Keratinocyte (primary cell): ENCODE results near the gene CABLES2. TPM values are rescaled to one million over a fixed set of nuclear protein-coding genes. Genes with fewer than 3 reads are reported as not detected.

Source experiments
- DNase-seq: peaks from one replicate; pipeline ENCODE4 v3.0.0-alpha.2; 2011; ENCODE audit warnings: low read depth, missing footprints, low spot score
- FAIRE-seq: peaks from 2 replicates; lab custom pipeline; 2011; peaks lifted over from hg19 to GRCh38; lab: Jason Lieb, UNC
- H2AFZ ChIP-seq: 2 replicates; pipeline ENCODE4 v1.6.0; 2012; ENCODE audit warnings: low read length, control low read depth, inconsistent platforms; ENCODE audit not compliant: control insufficient read depth
- H3K27ac ChIP-seq: 2 replicates; pipeline ENCODE4 v1.5.1; 2011; ENCODE audit warnings: low read length; ENCODE audit not compliant: control insufficient read depth, insufficient read depth
- H3K27me3 ChIP-seq: 3 replicates; pipeline ENCODE4 v1.6.0; 2011; ENCODE audit warnings: low read length; ENCODE audit not compliant: control insufficient read depth, insufficient read depth; ENCODE audit errors: extremely low read depth
- H3K36me3 ChIP-seq, 2 experiments: 2 replicates in 1 of 2; 3 replicates in 1 of 2; pipeline ENCODE4 v1.5.1; 2011; ENCODE audit warnings: low read length in 2 of 2, mild to moderate bottlenecking in 1 of 2; ENCODE audit not compliant: control insufficient read depth in 2 of 2, insufficient read depth in 2 of 2; ENCODE audit errors: extremely low read depth in 1 of 2
- H3K4me1 ChIP-seq: 3 replicates; pipeline ENCODE4 v1.5.1; 2011; ENCODE audit warnings: low read length; ENCODE audit not compliant: control insufficient read depth, insufficient read depth; ENCODE audit errors: extremely low read depth
- H3K4me2 ChIP-seq: 3 replicates; pipeline ENCODE4 v1.6.0; 2011; ENCODE audit warnings: low read depth, low read length; ENCODE audit not compliant: control insufficient read depth, insufficient read depth; ENCODE audit errors: extremely low read depth
- H3K4me3 ChIP-seq, 3 experiments: fragments of 200-600 bp in 1 of 3; sonication (generic) in 1 of 3; 2 replicates in 2 of 3; 3 replicates in 1 of 3; pipeline ENCODE4 v1.5.1; 2011 to 2016; ENCODE audit warnings: low read length in 3 of 3, mild to moderate bottlenecking in 3 of 3, control low read depth in 2 of 3, inconsistent platforms in 1 of 3, low read depth in 1 of 3, mixed read lengths in 1 of 3, mixed run types in 1 of 3, moderate library complexity in 1 of 3; ENCODE audit not compliant: control insufficient read depth in 2 of 3, insufficient read depth in 2 of 3; ENCODE audit errors: extremely low read depth in 1 of 3
- H3K79me2 ChIP-seq: 2 replicates; pipeline ENCODE4 v1.6.0; 2012; ENCODE audit warnings: low read length; ENCODE audit not compliant: control insufficient read depth, insufficient read depth
- H3K9ac ChIP-seq: 3 replicates; pipeline ENCODE4 v1.6.0; 2011; ENCODE audit warnings: low read length; ENCODE audit not compliant: control insufficient read depth, insufficient read depth; ENCODE audit errors: extremely low read depth
- H3K9me1 ChIP-seq: 3 replicates; pipeline ENCODE4 v1.6.0; 2011; ENCODE audit warnings: low read length; ENCODE audit not compliant: control insufficient read depth, insufficient read depth; ENCODE audit errors: extremely low read depth
- H3K9me3 ChIP-seq: 2 replicates; pipeline ENCODE4 v1.5.1; 2012; ENCODE audit warnings: low read depth, low read length; ENCODE audit not compliant: control insufficient read depth
- H4K20me1 ChIP-seq: 3 replicates; pipeline ENCODE4 v1.6.0; 2011; ENCODE audit warnings: low read length; ENCODE audit not compliant: control insufficient read depth, insufficient read depth; ENCODE audit errors: extremely low read depth
- EZH2 ChIP-seq: IDR thresholded peaks from one replicate; pipeline ENCODE4 v1.6.1; 2012; ENCODE audit warnings: inconsistent platforms, mild to moderate bottlenecking, low read length, moderate library complexity
- dilution Hi-C: fragments of 300-500 bp; cut with MboI; formaldehyde crosslinking; loops from one replicate; pipeline ENCODE4 v1.7.0; 2020; ENCODE audit warnings: low sequenced_read_pairs; ENCODE audit not compliant: extremely low pct_ligation_motif_present
- polyA plus RNA-seq, 5 experiments: library from polyadenylated mRNA; depleted of rRNA in 3 of 5; stranded (reverse) in 3 of 5; stranded (forward) in 1 of 5; unstranded in 1 of 5; fragments of >200 nt; gene quantifications; 1 replicate in 1 of 5; 2 replicates in 3 of 5; 3 replicates in 1 of 5; pipeline versions ENCODE4 v1.2.1 to v1.2.3, GENCODE V29; 2011 to 2012; ENCODE audit warnings: missing spikeins in 2 of 5, low read depth in 1 of 5, low replicate concordance in 1 of 5
- TF ChIP-seq, protein P1 (sequence below), 3 experiments: IDR thresholded peaks in 1 of 3; conservative IDR thresholded peaks in 1 of 3; optimal IDR thresholded peaks in 1 of 3; 2 replicates in 2 of 3; 3 replicates in 1 of 3; pipeline versions ENCODE3 to v1.5.1; 2011; ENCODE audit warnings: low read length in 3 of 3, mild to moderate bottlenecking in 3 of 3, moderate library complexity in 2 of 3, control low read depth in 1 of 3, inconsistent platforms in 1 of 3; ENCODE audit not compliant: insufficient read depth in 2 of 3; ENCODE audit errors: extremely low read depth in 1 of 3

The CABLES2 gene
- polyA plus RNA-seq, 1 donor (not counting 4 experiments of a cell fraction or from before 2014, with no cell fraction given): 2.2 TPM

DNA sequence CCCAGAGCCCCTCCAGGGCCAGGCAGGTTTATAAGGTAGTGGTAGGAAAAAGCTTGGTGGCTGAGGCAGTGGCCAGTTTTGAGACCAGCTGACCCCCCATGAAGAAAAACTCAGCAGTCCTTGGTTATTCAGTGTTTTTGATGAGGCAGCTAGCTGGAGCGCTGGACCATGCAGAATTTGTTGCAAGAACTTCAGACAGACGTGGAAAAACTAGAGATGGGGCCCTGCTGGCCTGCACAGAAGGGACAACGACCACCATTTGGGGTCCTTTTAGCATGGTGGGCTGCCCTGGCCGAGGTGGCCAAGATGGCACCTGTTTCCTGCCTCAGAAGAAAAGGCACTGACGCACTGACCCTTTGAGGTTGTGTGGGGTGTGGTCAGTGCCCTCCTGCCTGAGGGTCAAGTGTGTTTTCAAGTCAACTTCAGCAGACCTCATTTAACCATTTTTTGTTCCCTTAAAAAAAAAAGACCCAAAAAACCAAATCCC is 17.4 kb downstream of the CABLES2 start:
- Histone ChIP-seq H3K27me3 (no peaks in the 10 kb centered on the region), H3K79me2 (peaks cover 49% of the 10 kb centered on the region), H3K36me3 (peaks cover 23 to 25% of the 10 kb centered on the region in 2 experiments), H3K9me3 (no peaks in the 10 kb centered on the region), H3K4me1 (peaks cover 18% of the 10 kb centered on the region), H4K20me1 (peaks cover 10% of the 10 kb centered on the region), H3K4me3 (no peak overlapping the region), H2AFZ (no peak overlapping the region), H3K4me2 (no peak overlapping the region), H3K9ac (no peak overlapping the region), H3K27ac (no peak overlapping the region), H3K9me1 (no peaks in the 10 kb centered on the region)
- no peak for TF ChIP-seq EZH2
- TF ChIP-seq, protein P1, sequence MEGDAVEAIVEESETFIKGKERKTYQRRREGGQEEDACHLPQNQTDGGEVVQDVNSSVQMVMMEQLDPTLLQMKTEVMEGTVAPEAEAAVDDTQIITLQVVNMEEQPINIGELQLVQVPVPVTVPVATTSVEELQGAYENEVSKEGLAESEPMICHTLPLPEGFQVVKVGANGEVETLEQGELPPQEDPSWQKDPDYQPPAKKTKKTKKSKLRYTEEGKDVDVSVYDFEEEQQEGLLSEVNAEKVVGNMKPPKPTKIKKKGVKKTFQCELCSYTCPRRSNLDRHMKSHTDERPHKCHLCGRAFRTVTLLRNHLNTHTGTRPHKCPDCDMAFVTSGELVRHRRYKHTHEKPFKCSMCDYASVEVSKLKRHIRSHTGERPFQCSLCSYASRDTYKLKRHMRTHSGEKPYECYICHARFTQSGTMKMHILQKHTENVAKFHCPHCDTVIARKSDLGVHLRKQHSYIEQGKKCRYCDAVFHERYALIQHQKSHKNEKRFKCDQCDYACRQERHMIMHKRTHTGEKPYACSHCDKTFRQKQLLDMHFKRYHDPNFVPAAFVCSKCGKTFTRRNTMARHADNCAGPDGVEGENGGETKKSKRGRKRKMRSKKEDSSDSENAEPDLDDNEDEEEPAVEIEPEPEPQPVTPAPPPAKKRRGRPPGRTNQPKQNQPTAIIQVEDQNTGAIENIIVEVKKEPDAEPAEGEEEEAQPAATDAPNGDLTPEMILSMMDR (optimal IDR thresholded peaks at IDR 0.05 in 1 of 3, IDR thresholded peaks at IDR 0.05 in 1 of 3, conservative IDR thresholded peaks at IDR 0.05 in 1 of 3; ENCODE audit: extremely low read depth in 1 of 3, insufficient read depth in 2 of 3, low read length in 3 of 3): no peak
- DNase-seq (no peak), FAIRE-seq (no peak)
- dilution Hi-C loops: no loop called here

DNA sequence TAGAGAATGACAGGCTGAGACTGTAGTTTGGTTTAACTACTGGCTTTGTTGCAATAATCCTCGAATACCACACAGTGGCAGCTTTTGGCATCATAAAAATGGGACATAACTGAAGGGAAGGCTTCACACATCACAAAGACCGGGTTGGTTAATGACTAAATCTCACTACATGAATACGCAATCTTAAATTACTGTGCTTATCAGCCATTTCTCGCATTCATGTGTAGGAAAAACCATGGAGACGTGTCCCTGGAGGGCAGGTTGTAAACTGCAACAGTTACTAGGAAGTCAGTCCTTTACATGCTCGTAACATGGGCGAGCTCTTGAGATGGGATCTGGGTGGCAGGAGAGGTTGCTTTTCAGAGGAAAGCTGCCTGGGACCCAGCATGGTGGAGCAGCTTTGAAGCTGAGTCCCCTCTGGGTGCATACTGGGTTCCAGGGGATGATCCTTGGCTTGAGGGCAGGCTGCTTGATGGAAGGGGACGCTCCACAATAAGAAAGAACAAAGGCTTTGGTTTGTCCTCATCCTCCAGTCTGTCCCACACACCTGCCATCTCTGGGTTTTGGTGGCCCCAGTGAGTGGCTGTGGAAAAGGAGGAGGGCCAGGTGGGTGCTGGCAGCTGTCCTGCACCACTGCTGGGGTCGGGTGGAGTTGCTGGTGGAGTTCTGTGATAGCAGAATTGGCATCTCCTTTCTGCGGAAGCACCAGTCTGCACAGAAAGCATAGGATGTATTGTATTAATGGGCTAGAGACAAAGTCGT is 18.1 kb downstream of the CABLES2 start:
- Histone ChIP-seq H3K27me3 (no peaks in the 10 kb centered on the region), H3K4me3 (no peak overlapping the region), H3K4me1 (peaks cover 18% of the 10 kb centered on the region), H3K4me2 (no peak overlapping the region), H3K9me3 (no peaks in the 10 kb centered on the region), H2AFZ (no peak overlapping the region), H3K79me2 (peaks cover 55% of the 10 kb centered on the region), H3K9me1 (no peaks in the 10 kb centered on the region), H3K27ac (no peak overlapping the region), H3K9ac (no peak overlapping the region), H3K36me3 (peaks cover 22 to 25% of the 10 kb centered on the region in 2 experiments), H4K20me1 (peaks cover 10% of the 10 kb centered on the region)
- DNase-seq: no peak
- dilution Hi-C loops: no loop called here
- FAIRE-seq: no peak
- TF ChIP-seq, protein P1 (optimal IDR thresholded peaks at IDR 0.05 in 1 of 3, IDR thresholded peaks at IDR 0.05 in 1 of 3, conservative IDR thresholded peaks at IDR 0.05 in 1 of 3; ENCODE audit: extremely low read depth in 1 of 3, insufficient read depth in 2 of 3, low read length in 3 of 3): peak in 2 of 3 experiments; percentile 4 to 28
- TF ChIP-seq EZH2: no peak
